NCI-H460 (cell line): ENCODE results near the gene GRAMD1A. TPM values are rescaled to one million over a fixed set of nuclear protein-coding genes. Genes with fewer than 3 reads are reported as not detected.
"Not testable (repeated sequence)": the region's sequence is repeated elsewhere in the genome, so short reads cannot be mapped to it uniquely, and the experiment has no call there.

ENCODE experiments used
- DNase-seq: peaks from one replicate; pipeline ENCODE4 v3.0.0-alpha.2; 2016; ENCODE audit warnings: low read depth; ENCODE audit errors: extremely low read depth
- total RNA-seq: library from RNA; depleted of rRNA; stranded (reverse); fragments of >200 nt; shearing (Covaris generic); gene quantifications from 2 replicates; pipeline ENCODE4 v1.2.3, GENCODE V29; 2014

GRAMD1A gene
- total RNA-seq, 1 experiment from 2014 or later: 34.5 TPM

DNA sequence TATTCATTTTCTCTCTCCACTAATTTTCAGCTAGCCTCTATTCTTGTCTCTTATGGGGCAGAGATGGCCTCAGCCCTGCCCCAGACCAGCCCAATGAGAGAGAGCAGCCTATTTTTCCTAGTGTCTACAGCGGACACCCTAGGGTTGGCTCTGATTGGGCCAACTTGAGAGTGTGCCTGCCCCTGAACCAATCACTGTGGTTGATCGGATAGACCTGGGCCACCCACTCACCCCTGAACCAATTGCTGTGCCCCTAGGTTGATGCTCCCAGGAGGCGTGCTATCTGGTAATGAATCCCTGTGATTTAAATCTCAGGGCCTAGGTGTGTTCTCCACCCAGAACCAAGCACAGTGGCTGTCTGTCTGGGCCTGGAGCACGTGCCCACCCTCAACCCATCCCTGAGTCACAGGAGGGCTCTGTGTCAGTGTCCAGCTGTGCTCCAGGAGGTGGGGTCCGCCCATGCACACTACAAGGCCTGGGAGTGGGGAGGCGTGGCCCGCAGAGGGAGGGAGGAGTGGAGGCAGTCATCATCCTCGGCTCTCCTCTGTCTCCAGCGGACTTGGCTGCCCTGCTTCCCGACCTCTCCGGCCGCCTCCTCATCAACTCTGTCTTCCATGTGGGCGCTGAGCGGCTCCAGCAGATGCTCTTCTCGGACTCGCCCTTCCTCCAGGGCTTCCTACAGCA lies 15.3 kb downstream of the GRAMD1A start:
- DNase-seq: no peak

DNA sequence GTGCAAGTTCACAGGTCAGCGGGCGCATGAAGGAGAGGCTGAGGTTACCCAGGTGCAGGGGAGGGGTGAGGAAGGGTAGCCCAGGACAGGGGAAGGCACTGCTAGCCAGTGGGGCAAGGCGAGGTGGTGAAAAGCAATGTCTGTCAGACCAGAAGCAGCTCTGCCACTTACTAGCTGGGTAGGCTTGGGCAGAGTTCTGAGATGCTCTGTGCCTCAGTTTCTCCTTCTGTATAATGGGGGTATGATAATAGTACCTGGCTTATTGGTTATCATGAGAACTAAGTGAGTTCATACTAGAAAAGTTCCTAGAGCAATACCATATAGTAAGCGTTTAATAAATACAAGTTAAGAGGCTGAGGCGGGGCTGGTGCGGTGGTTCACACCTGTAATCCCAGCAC lies 15.8 kb downstream of the GRAMD1A start:
- no peak for DNase-seq

DNA sequence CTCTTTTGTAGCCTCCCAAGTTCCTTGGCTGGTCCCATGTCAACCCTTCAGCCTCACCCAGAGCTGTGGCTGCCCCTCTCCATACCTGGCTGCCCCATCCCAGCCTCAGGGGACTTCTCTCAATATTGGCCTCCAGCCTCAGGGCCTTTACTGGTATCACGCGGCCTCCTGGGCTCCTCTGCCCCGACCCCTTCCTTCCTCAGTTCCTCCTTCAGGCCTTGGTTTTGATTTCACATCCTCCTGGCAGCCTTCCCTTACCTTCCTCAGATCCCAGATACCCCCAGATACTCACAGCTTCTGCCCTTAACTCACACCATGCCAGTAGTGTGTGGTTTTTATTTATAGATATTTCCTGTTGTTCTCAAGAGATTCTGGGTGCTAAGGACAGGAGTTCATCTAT lies 17.4 kb downstream of the GRAMD1A start:
- no peak for DNase-seq

DNA sequence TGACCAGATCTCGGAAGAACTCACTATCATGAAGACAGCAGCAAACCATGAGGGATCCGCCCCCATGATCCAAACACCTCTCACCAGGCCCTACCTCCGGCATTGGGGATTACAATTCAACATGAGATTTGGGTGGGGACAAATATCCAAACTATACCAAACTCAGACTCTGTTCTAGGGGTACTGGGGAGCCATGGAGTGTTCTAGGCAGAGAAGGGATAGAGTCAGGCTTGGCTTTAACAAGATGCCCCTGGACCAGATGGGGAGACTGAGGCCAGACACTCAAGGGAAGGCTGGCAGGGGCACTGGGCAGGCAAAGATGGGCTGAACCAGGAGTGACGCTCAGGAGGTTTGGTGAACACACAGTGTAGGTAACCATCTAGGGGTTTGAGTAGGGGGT lies 18.3 kb downstream of the GRAMD1A start:
- no peak for DNase-seq

DNA sequence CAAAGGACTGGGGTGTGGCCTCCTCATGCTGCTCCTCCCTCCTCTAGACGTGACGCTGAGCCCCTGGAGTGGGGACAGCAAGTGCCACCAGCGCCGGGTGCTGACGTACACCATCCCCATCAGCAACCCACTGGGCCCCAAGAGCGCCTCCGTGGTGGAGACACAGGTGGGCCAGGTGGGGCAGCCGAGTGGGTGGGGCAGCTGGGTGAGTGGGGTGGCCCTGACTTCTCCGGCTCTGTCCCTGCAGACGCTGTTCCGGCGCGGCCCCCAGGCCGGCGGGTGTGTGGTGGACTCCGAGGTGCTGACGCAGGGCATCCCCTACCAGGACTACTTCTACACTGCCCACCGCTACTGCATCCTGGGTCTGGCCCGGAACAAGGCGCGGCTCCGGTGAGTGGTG lies 19.0 kb downstream of the GRAMD1A start:
- no peak for DNase-seq

DNA sequence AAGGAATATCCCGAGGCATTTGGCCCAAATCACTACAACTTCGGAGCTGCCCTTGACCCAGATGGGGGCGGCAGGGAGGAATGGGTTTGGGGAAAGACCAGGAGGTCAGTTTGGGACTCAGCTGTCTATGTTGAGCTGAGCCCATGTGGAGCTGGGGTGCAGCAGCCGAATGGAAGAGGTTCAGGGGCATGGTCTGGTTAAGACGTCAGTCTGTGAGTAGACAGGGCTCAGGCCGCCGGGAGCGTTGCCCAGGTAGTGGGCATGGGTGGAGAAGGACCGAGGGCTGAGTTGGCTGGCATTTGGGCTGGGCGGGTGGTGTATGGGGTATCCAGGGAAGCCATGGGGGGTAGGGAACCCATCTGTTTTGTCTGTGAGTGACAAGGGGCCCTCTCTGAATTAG lies 20.9 kb downstream of the GRAMD1A start:
- DNase-seq: no peak

DNA sequence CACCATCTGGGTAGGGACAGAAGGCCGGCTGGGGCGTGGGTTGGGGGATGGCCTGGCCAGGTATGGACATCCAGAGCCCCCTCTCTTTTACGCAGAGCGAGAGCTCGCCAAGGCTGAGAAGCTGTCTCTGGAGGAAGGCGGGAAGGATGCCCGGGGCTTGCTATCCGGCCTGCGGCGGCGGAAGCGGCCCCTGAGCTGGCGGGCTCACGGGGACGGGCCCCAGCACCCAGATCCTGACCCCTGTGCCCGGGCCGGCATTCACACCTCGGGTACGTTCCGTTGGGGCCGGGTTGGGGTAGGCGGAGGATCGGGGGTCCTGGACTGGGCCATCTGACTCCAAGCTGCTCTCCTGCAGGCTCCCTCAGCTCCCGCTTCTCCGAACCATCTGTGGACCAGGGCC lies 21.5 kb downstream of the GRAMD1A start:
- no peak for DNase-seq

DNA sequence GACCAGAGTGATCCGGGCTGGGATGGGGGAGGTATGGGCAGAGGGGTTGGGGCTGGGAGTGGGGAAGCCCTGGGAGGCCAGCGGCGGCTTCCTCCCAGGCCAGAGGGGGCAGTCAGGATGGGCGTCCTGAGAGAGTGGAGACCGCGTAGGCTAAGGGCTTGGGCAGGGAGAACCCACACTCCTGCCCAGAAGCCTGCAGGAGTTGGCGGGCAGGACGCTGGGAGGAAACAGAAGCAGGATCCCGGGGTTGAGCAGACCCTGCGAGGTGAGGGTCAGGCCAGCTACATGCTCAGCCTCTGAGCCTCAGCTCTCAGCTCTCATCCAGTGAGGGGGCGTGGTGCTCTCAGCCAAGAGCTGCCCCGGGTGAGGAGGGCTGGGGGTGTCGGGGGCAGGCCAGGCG lies 22.3 kb downstream of the GRAMD1A start:
- no peak for DNase-seq

DNA sequence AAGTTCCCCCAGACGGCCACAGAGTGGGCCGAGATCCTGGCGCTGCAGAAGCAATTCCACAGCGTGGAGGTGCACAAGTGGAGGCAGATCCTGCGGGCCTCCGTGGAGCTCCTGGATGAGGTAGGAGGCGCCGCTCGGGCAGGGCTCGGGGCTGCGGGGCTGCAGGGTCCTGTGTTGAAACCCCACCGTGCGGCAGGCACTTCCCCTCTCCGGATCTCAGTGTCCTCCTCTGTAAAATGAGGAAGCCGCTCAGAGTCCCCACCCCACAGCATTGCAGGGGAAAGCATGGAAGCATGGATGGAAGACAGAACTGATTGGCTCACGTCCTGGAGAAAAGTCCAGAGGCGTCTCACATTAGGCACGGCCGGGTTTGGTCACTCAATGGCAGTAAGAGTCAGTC lies 23.3 kb downstream of the GRAMD1A start:
- DNase-seq: no peak

DNA sequence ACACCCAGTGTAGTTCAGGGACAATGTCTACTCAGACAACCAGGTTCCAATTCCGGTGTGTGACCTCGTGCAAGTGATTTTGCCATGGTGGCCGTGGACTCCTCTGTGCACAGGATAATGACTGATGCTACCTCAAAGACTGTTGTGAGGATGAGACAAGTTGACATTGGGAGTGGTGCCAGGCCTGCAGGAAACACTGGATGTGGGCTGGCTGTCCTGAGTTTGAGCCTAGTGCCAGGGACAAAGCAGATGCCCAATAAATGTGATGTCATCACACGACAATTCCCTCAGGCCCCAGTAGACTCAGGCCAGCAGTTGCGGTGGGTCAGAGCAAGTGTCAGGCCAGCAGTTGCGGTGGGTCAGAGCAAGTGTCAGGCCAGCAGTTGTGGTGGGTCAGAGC lies 24.0 kb downstream of the GRAMD1A start:
- DNase-seq: no peak

DNA sequence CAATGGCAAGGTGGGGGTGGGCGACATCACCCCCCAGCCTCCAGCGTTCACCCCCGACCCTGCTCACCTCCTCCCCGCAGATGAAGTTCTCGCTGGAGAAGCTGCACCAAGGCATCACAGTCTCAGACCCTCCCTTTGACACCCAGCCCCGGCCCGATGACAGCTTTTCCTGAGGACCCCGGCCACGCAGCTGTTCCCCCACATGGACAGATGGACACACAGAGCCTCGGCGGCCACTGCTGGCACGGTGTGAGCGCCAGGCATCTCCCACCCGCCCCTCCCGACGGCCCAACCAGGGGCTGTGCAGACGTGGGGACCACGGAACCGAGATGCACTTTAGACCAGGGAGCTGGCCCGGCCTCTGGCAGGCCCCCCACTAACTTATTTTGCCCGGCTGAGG lies 25.8 kb downstream of the GRAMD1A start:
- no peak for DNase-seq

DNA sequence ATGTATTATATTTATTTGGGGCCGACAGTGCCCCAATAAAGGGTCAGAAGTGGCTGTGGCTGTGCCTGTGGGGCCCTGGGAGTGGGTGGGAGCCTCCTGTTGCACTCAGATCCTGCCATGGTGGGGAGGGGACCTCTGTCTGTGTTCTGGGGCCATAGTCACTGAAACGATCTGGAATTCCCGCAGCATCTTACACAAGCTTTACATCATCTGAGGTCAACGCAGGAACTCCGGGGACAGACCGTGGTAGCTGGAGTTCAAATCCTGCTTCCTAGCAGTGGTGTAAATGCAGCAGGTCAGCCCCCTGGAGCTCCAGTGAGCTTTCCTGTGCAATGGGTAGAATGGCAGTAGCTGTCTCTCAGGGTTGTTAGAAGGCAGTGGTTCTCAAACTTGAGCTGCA lies 26.3 kb downstream of the GRAMD1A start:
- DNase-seq: no peak

DNA sequence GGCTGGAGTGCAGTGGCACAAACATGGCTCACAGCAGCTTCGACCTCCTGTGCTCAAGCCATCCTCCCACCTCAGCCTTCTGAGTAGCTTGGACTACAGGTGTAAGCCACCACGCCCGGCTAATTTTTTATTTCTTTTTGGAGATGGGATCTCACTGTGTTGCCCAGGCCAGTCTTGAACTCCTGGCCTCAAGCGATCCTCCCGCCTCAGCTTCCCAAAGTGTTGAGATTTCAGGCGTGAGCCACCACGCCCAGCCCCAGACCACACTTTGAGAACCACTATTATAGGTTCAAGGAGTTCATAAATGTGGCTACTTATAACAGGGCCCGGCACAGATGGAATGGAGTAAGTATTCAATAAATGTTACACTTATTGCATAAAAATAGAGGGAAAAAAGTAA lies 26.9 kb downstream of the GRAMD1A start:
- no peak for DNase-seq

DNA sequence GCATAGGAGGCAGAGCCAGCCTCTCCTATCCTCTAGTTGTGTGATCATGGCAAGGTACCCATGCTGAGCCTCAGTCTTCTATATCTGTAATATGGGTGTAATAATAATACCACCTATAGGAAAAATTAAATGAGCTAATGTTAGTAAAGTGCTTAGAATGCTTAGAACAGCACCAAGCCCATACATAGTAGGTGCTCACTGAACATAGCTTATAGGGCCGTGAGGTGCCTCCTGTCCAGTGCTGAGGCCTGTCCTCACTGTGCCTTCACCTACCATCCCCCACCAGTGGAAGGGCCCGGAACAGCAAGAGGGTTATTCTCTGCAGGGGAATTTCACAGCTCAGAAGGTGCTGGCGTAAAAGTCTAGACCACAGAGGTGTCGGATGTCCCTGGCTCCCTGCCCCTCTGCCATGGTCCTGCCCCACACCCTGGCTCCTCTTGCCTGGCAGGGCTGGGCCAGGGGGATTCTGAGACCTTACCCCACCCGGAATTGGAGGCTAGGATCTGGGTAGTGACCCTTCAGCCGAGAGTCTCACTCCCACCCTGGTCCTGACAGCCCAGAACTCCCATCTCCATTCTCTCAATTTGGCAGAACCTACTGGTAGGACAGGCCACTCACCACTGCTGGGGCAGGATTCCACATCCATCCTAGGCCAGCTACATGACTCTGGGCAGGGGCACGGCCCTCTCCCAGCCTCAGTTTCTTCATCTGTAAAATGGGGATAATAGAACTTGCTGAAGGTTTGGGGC lies 27.9 kb downstream of the GRAMD1A start:
- no peak for DNase-seq

DNA sequence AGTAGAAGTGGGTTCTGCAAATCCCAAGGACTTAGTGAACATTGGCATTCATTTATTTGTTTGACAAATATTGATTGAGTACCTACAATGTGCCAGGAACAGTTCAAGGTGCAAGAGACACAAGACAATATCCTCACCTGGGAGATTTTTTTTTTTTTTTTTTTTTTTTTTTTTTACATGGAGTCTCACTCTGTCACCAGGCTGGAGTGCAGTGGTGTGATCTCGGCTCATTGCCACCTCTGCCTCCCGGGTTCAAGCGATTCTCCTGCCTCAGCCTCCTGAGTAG lies 28.4 kb downstream of the GRAMD1A start:
- not testable (repeated sequence) for DNase-seq

DNA sequence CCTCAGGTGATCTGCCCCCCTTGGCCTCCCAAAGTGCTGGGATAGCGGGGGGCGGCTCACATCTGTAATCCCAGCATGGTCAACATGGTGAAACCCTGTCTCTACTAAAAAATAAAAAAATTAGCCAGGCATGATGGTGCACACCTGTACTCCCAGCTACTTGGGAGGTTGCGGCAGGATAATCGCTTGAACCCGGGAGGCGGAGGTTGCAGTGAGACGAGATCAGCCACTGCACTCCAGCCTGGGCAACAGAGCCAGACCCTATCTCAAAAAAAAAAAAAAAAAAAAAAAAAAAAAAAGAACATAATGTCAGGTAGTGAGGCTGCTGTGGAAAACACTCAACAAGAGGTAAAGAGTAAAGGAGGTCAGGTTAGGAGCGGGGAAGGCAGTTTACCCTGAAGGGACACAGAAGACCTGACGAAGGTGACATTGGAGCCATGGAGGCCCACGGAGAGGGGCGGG lies 29.2 kb downstream of the GRAMD1A start:
- not testable (repeated sequence) for DNase-seq

DNA sequence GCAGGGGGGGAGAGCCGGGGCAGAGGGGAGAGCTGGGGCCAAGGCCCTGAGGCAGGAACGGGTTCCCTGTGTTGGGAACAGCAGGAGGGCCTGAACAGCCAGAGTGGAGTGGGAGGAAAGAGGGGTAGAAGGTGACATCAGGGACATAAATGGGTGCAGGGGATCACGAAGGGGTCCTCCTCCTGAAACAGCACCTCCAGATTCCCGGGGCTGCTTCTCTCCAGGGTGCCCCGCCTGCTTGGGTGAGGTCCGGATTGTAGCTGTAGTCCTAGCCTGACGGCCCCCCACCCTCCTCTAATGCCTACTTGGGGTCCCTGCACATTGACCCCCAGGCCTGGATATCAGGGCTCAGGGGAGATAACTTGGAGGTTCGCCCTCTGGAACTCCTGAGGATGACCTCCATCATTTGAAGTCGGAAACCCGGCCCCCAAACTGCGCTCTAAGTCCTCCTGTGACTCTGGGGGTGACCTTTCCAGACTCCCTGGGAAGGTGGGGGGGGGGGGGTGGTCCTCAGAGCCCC lies 29.7 kb downstream of the GRAMD1A start:
- no peak for DNase-seq

DNA sequence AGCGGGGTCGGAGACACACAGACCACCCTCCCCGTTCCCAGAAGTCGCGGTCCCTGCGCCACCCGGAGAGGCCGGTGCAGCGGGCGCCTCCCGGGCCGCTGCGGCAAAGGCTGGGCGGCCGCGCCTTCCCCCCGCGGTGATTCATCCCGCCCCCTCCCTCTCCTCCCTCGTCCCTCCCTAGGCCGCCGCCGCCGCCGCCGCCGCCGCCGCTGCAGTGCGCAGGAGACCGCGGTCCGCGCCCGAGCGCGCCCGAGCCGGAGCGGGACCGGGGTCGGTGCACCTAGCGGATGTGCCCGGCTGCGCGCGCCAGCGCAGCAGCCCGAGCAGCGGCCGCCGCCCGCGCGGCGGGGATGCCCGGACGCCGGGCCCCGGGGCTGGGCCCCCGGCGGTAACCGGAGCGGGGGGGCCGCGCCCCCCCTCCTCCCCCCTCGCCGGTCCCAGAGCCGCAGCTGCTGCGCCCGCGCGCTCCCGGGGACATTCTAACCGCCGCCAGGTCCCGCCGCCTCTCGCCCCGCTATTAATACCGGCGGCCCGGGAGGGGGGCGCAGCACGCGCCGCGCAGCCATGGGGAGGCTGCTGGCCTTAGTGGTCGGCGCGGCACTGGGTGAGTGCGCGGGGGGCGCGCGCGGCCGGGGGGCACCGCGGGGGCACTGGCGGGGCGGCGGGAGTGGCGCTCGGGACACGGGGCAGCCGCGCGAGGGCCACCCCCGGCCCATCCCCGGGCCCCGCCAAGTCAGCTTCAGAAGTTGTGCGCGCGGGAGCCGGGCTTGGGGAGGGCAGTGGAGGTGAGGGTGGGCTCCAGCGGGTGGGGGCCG lies 30.3 kb downstream of the GRAMD1A start, which contains the start of gene SCN1B:
SCN1B (plus strand) TSS at position 214 of the 815 bp plus-strand sequence; CDS start at position 565, 351 bp downstream.
- DNase-seq: peak; percentile 41

DNA sequence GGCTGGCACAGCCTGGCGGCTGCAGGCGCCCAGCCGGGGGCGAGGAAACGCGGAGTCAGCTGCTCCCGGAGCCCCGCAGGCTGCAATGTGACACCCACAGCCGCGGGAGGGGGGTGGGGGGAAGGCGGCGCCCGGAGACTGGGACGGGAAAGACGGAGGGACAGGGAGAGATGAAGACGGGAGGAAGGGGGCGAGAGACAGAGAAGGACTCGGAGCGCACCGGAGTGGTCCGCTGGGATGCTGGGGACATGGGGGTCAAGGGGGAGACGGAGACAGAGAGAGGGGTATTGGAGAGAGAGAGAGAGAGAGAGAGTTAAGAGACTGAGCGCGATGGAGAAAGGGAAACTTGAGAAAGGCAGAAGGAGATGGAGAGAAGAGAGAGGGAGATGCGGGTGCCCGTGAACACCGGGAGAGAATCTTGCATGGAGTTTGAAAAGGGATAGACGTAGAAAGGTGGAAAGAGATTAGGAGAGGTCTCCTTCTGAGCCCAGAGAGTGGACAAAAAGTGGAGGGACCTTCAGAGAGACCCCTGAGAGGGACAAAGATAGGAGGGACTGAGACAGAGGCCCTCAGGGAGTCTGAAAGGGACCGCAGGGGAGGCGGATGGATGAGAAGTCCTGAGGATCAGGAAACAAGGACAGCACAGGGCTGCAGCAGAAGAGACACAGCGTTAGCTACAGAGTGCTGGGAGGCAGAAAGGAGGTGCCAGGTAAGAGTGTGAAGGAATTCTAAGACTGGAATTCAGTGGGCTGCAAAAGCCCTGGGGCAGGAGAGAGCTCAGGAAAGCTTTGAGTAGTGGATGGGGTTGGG lies 31.2 kb downstream of the GRAMD1A start:
- DNase-seq: no peak

DNA sequence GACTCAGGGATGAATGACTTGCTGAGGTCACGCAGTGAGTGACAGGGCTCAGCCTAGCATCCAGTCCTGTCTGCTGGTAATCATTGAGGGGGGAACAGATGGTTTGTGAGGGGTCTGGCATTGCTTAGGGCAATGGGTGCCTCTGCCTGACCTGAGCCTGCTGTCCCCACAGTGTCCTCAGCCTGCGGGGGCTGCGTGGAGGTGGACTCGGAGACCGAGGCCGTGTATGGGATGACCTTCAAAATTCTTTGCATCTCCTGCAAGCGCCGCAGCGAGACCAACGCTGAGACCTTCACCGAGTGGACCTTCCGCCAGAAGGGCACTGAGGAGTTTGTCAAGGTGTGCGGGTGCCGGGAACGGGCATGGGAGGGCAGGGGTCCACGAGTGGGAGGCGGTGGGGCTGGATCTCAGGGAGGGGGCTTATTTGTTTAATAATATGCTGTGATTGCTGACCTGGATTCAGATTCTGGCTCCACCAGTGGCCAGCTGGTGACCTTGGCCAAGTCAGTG lies 32.3 kb downstream of the GRAMD1A start:
- DNase-seq: no peak
